ENCODE results near the gene HJURP.

The HJURP gene

GRCh38 chr2:233838726-233839446 lies 15.4 kb downstream of the HJURP start:
- WGBS, 2 donors (ENCODE audit: extremely low coverage in 2 of 2, insufficient read length in 2 of 2, insufficient replicate concordance in 1 of 2), result no CpG with 5 or more reads among the region's 12 CpGs
- Histone ChIP-seq H3K4me1 (ENCODE audit: control insufficient read depth in 2 of 2, insufficient read depth in 1 of 2, low read depth in 1 of 2, low read length in 2 of 2) (peaks cover 0 to 3% of the 10 kb centered on the region in 2 donors), H3K27ac (replicated peaks; ENCODE audit: low read length) (no peak overlapping the region), H3K9me3 (replicated peaks in 1 of 2; ENCODE audit: control insufficient read depth in 2 of 2, insufficient read depth in 1 of 2, low read depth in 1 of 2, low read length in 2 of 2) (peaks cover 0 to 3% of the 10 kb centered on the region in 2 donors), H3K4me2 (ENCODE audit: insufficient read depth, low read length, poor library complexity, severe bottlenecking) (no peak overlapping the region), H2AFZ (ENCODE audit: low read length) (no peak overlapping the region), H3K18ac (ENCODE audit: low read length) (no peak overlapping the region), H3K36me3 (replicated peaks in 1 of 2; ENCODE audit: control insufficient read depth in 2 of 2, insufficient read depth in 2 of 2, low read length in 2 of 2) (peaks cover 74 to 99% of the 10 kb centered on the region in 2 donors), H3K14ac (ENCODE audit: low read length) (no peak overlapping the region), H3K4me3 (ENCODE audit: low read length in 2 of 2) (peak overlapping the region in 1 of 2 donors; percentile 33), H3K79me1 (ENCODE audit: low read depth, low read length) (peaks cover 14% of the 10 kb centered on the region), H4K91ac (ENCODE audit: low read depth, low read length, poor library complexity) (no peak overlapping the region), H3K4ac (ENCODE audit: low read length) (no peak overlapping the region), H2BK15ac (ENCODE audit: low read length) (no peak overlapping the region), H2BK5ac (ENCODE audit: low read length) (peak overlapping the region; percentile 77), H4K8ac (ENCODE audit: low read depth, low read length) (no peak overlapping the region), H3K23ac (ENCODE audit: low read depth, low read length, poor library complexity) (no peak overlapping the region), H2BK120ac (ENCODE audit: low read depth, low read length) (no peak overlapping the region), H2BK12ac (ENCODE audit: low read length) (no peak overlapping the region), H2AK5ac (ENCODE audit: low read depth, low read length) (no peak overlapping the region), H3K9ac (ENCODE audit: low read depth, low read length, poor library complexity) (no peak overlapping the region), H3K27me3 (ENCODE audit: control insufficient read depth in 3 of 3, insufficient read depth in 3 of 3, low read depth in 1 of 3, low read length in 3 of 3) (no peaks in the 10 kb centered on the region)
- DNase-seq (ENCODE audit: low spot score), result no peak

GRCh38 chr2:233838251-233838650 lies 16.1 kb downstream of the HJURP start:
- Histone ChIP-seq H4K8ac (ENCODE audit: low read depth, low read length) (no peak overlapping the region), H3K14ac (ENCODE audit: low read length) (no peak overlapping the region), H2BK12ac (ENCODE audit: low read length) (no peak overlapping the region), H3K27ac (replicated peaks; ENCODE audit: low read length) (no peak overlapping the region), H2BK5ac (ENCODE audit: low read length) (no peak overlapping the region), H3K27me3 (ENCODE audit: control insufficient read depth in 3 of 3, insufficient read depth in 3 of 3, low read depth in 1 of 3, low read length in 3 of 3) (no peaks in the 10 kb centered on the region), H2AK5ac (ENCODE audit: low read depth, low read length) (no peak overlapping the region), H3K4ac (ENCODE audit: low read length) (no peak overlapping the region), H2BK15ac (ENCODE audit: low read length) (no peak overlapping the region), H4K91ac (ENCODE audit: low read depth, low read length, poor library complexity) (no peak overlapping the region), H3K18ac (ENCODE audit: low read length) (no peak overlapping the region), H2BK120ac (ENCODE audit: low read depth, low read length) (no peak overlapping the region), H3K9ac (ENCODE audit: low read depth, low read length, poor library complexity) (no peak overlapping the region), H3K36me3 (replicated peaks in 1 of 2; ENCODE audit: control insufficient read depth in 2 of 2, insufficient read depth in 2 of 2, low read length in 2 of 2) (peaks cover 69 to 96% of the 10 kb centered on the region in 2 donors), H3K4me2 (ENCODE audit: insufficient read depth, low read length, poor library complexity, severe bottlenecking) (no peak overlapping the region), H2AFZ (ENCODE audit: low read length) (no peak overlapping the region), H3K4me1 (ENCODE audit: control insufficient read depth in 2 of 2, insufficient read depth in 1 of 2, low read depth in 1 of 2, low read length in 2 of 2) (peaks cover 1 to 5% of the 10 kb centered on the region in 2 donors), H3K9me3 (replicated peaks in 1 of 2; ENCODE audit: control insufficient read depth in 2 of 2, insufficient read depth in 1 of 2, low read depth in 1 of 2, low read length in 2 of 2) (peaks cover 0 to 3% of the 10 kb centered on the region in 2 donors), H3K79me1 (ENCODE audit: low read depth, low read length) (peaks cover 14% of the 10 kb centered on the region), H3K4me3 (ENCODE audit: low read length in 2 of 2) (no peak overlapping the region), H3K23ac (ENCODE audit: low read depth, low read length, poor library complexity) (no peak overlapping the region)
- DNase-seq (ENCODE audit: low spot score), result no peak
- no CpG with 5 or more reads among the region's 7 CpGs for WGBS, 2 donors (ENCODE audit: extremely low coverage in 2 of 2, insufficient read length in 2 of 2, insufficient replicate concordance in 1 of 2)

- no peaks in the 10 kb centered on the region for H3K27me3 ChIP-seq (ENCODE audit: control insufficient read depth in 3 of 3, insufficient read depth in 3 of 3, low read depth in 1 of 3, low read length in 3 of 3)
- H3K36me3 ChIP-seq (replicated peaks in 1 of 2; ENCODE audit: control insufficient read depth in 2 of 2, insufficient read depth in 2 of 2, low read length in 2 of 2), result peaks cover 65 to 93% of the 10 kb centered on the region in 2 donors
- no CpG with 5 or more reads among the region's 9 CpGs for WGBS, 2 donors (ENCODE audit: extremely low coverage in 2 of 2, insufficient read length in 2 of 2, insufficient replicate concordance in 1 of 2)
These were observed 16.6 kb downstream of the HJURP start for GRCh38 chr2:233837694-233838229.

GRCh38 chr2:233836359-233836758 lies 18.0 kb downstream of the HJURP start:
- no CpG with 5 or more reads among the region's 7 CpGs for WGBS, 2 donors (ENCODE audit: extremely low coverage in 2 of 2, insufficient read length in 2 of 2, insufficient replicate concordance in 1 of 2)
- Histone ChIP-seq H3K9me3 (replicated peaks in 1 of 2; ENCODE audit: control insufficient read depth in 2 of 2, insufficient read depth in 1 of 2, low read depth in 1 of 2, low read length in 2 of 2) (peaks cover 0 to 3% of the 10 kb centered on the region in 2 donors), H2BK120ac (ENCODE audit: low read depth, low read length) (no peak overlapping the region), H3K36me3 (replicated peaks in 1 of 2; ENCODE audit: control insufficient read depth in 2 of 2, insufficient read depth in 2 of 2, low read length in 2 of 2) (peaks cover 57 to 82% of the 10 kb centered on the region in 2 donors), H3K4ac (ENCODE audit: low read length) (no peak overlapping the region), H2AK5ac (ENCODE audit: low read depth, low read length) (no peak overlapping the region), H3K23ac (ENCODE audit: low read depth, low read length, poor library complexity) (no peak overlapping the region), H3K14ac (ENCODE audit: low read length) (no peak overlapping the region), H2BK15ac (ENCODE audit: low read length) (no peak overlapping the region), H3K79me1 (ENCODE audit: low read depth, low read length) (peaks cover 12% of the 10 kb centered on the region), H3K4me2 (ENCODE audit: insufficient read depth, low read length, poor library complexity, severe bottlenecking) (no peak overlapping the region), H3K4me1 (ENCODE audit: control insufficient read depth in 2 of 2, insufficient read depth in 1 of 2, low read depth in 1 of 2, low read length in 2 of 2) (peaks cover 6 to 8% of the 10 kb centered on the region in 2 donors), H3K18ac (ENCODE audit: low read length) (no peak overlapping the region), H3K27ac (replicated peaks; ENCODE audit: low read length) (no peak overlapping the region), H3K4me3 (ENCODE audit: low read length in 2 of 2) (no peak overlapping the region), H3K27me3 (ENCODE audit: control insufficient read depth in 3 of 3, insufficient read depth in 3 of 3, low read depth in 1 of 3, low read length in 3 of 3) (no peaks in the 10 kb centered on the region), H3K9ac (ENCODE audit: low read depth, low read length, poor library complexity) (no peak overlapping the region), H4K8ac (ENCODE audit: low read depth, low read length) (no peak overlapping the region), H2BK12ac (ENCODE audit: low read length) (no peak overlapping the region), H2AFZ (ENCODE audit: low read length) (no peak overlapping the region), H4K91ac (ENCODE audit: low read depth, low read length, poor library complexity) (no peak overlapping the region), H2BK5ac (ENCODE audit: low read length) (no peak overlapping the region)
- no peak for DNase-seq (ENCODE audit: low spot score)

More at GRCh38 chr2:233837694-233838229, 16.6 kb downstream of the HJURP start:
- Histone ChIP-seq H3K14ac (ENCODE audit: low read length) (no peak overlapping the region), H2BK12ac (ENCODE audit: low read length) (no peak overlapping the region), H4K8ac (ENCODE audit: low read depth, low read length) (no peak overlapping the region), H2BK15ac (ENCODE audit: low read length) (no peak overlapping the region), H3K4me2 (ENCODE audit: insufficient read depth, low read length, poor library complexity, severe bottlenecking) (no peak overlapping the region), H3K4me3 (ENCODE audit: low read length in 2 of 2) (no peak overlapping the region), H3K23ac (ENCODE audit: low read depth, low read length, poor library complexity) (no peak overlapping the region), H3K27ac (replicated peaks; ENCODE audit: low read length) (no peak overlapping the region), H3K18ac (ENCODE audit: low read length) (no peak overlapping the region), H3K4ac (ENCODE audit: low read length) (no peak overlapping the region), H3K9ac (ENCODE audit: low read depth, low read length, poor library complexity) (no peak overlapping the region), H3K4me1 (ENCODE audit: control insufficient read depth in 2 of 2, insufficient read depth in 1 of 2, low read depth in 1 of 2, low read length in 2 of 2) (peaks cover 6 to 8% of the 10 kb centered on the region in 2 donors), H2AK5ac (ENCODE audit: low read depth, low read length) (no peak overlapping the region), H3K9me3 (replicated peaks in 1 of 2; ENCODE audit: control insufficient read depth in 2 of 2, insufficient read depth in 1 of 2, low read depth in 1 of 2, low read length in 2 of 2) (peaks cover 0 to 3% of the 10 kb centered on the region in 2 donors), H2AFZ (ENCODE audit: low read length) (no peak overlapping the region), H4K91ac (ENCODE audit: low read depth, low read length, poor library complexity) (no peak overlapping the region), H2BK120ac (ENCODE audit: low read depth, low read length) (no peak overlapping the region), H2BK5ac (ENCODE audit: low read length) (no peak overlapping the region), H3K79me1 (ENCODE audit: low read depth, low read length) (peaks cover 14% of the 10 kb centered on the region)
- DNase-seq (ENCODE audit: low spot score), result no peak
